Epithelial cell of esophagus (primary cell): ENCODE data around the gene CAMK4.

Experiments used
- DNase-seq: peaks from one replicate; pipeline ENCODE4 v3.0.0; 2010; ENCODE audit warnings: low read depth
- H3K4me3 ChIP-seq: 2 replicates; pipeline ENCODE4 v1.5.1; 2011; ENCODE audit warnings: mild to moderate bottlenecking, low read length, control low read depth
- TF ChIP-seq, protein P1 (sequence below): IDR thresholded peaks from 2 replicates; pipeline ENCODE4 v1.5.1; 2011; ENCODE audit warnings: low read depth, mild to moderate bottlenecking, low read length, control low read depth, inconsistent platforms; ENCODE audit not compliant: insufficient read depth; ENCODE audit errors: missing control alignments

The CAMK4 gene

DNA sequence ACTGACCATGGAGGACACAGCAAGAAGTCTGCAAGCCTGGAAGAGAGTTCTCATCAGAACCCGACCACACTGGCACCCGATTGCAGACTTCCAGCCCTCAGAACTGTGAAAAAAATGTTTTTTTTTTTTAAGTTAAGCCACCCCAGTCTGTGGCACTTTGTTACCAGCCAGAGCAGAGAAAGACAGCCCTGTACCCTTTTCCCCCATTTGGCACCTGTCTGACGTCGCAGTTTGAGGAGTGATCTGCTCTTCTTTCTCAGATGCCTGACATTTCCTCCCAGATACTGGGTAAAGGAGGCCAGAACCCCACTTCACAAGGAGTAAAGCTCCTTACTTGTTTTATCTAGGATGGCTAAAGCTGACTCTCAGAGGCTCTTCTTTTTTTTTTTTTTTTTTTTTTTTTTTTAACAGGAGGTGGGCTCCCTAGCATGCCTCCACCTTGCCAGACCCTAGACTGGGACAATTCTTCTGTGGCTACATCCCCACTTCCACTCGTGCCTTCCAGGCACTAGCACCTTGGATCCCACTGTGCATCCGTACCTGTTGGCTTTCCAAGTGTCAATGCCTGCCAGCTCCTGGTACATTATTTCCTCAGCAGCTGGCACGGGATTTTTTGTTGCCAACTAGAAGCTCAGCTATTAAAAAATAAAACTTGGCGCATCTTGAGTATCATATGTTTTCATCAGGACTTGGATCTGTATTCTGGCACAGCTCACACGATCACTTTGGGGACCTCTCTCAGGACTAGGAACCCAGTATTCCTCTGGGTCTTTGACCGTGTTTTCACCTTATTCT is 14.4 kb downstream of the CAMK4 start:
- no peak overlapping the region for H3K4me3 ChIP-seq
- no peak for DNase-seq
- TF ChIP-seq, protein P1, sequence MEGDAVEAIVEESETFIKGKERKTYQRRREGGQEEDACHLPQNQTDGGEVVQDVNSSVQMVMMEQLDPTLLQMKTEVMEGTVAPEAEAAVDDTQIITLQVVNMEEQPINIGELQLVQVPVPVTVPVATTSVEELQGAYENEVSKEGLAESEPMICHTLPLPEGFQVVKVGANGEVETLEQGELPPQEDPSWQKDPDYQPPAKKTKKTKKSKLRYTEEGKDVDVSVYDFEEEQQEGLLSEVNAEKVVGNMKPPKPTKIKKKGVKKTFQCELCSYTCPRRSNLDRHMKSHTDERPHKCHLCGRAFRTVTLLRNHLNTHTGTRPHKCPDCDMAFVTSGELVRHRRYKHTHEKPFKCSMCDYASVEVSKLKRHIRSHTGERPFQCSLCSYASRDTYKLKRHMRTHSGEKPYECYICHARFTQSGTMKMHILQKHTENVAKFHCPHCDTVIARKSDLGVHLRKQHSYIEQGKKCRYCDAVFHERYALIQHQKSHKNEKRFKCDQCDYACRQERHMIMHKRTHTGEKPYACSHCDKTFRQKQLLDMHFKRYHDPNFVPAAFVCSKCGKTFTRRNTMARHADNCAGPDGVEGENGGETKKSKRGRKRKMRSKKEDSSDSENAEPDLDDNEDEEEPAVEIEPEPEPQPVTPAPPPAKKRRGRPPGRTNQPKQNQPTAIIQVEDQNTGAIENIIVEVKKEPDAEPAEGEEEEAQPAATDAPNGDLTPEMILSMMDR = no peak

DNA sequence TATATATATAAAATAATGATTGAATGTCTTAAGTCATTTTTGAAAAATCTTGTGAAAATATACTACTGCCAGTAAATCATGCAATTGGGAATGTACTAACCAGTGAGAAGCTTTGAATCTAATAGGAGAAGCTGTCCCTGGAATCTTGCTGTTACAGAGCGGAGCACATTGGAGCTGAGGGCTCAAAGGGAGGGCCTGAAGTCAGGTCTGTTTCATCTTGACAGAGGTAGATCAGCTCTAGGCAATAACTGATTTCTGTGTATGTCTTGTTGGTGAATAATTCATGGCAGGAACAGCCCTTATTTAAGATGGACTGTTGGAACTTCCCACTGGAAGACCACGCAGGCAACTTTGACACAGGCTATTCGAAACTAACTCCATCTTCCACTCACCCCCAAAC is 17.5 kb downstream of the CAMK4 start:
- TF ChIP-seq, protein P1 = no peak
- no peak overlapping the region for H3K4me3 ChIP-seq
- DNase-seq = no peak

GRCh38 chr5:111242606-111243005 is 18.4 kb downstream of the CAMK4 start:
- no peak overlapping the region for H3K4me3 ChIP-seq
- peak; percentile 14 for DNase-seq
- TF ChIP-seq, protein P1 = no peak

GRCh38 chr5:111243318-111243717 is 19.1 kb downstream of the CAMK4 start:
- no peak overlapping the region for H3K4me3 ChIP-seq
- TF ChIP-seq, protein P1 = no peak
- DNase-seq = no peak

DNA sequence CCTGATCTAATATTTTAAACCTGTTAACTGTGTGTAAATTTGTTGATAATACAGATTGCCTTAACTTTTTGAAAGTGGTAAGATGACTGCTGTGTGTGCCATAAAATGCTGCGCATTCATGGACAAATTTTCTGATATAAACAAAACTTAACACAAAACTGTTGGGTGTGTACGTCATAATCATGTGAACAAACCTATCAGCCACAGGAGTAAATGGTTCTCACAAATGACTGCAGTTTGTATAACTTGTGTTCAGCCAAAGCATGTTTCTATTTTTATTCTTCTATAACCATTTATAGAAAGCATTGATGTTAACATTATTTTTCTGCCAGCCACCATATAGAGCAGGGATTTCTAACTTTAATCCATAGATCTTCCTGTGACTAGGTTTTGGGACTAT is 21.5 kb downstream of the CAMK4 start:
- no peak for DNase-seq
- H3K4me3 ChIP-seq = no peak overlapping the region
- TF ChIP-seq, protein P1 = no peak

GRCh38 chr5:111246459-111246858 is 22.3 kb downstream of the CAMK4 start:
- no peak overlapping the region for H3K4me3 ChIP-seq
- DNase-seq = no peak
- TF ChIP-seq, protein P1 = no peak

DNA sequence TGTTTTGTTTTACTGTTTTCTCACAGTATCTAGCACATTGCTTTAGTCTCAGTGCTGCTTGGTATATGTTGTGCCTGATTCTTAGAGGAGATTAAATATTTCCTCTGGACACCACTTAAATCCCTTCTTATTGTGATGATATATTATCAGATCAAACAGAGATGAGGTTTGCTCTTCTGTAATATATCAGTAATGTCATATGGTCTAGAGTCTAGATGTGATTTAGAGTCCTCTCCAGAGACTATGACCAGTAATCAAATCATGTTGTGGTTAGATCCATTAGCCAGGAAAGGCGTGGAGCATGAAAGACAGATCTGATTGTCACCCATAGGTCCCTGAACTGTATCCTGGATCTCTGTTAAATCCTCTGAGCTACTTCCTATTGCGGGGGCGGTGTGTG is 24.4 kb downstream of the CAMK4 start:
- DNase-seq = no peak
- no peak overlapping the region for H3K4me3 ChIP-seq
- TF ChIP-seq, protein P1 = no peak
